GM21447 (cell line): ENCODE results near the gene TPP1.

Experiments
- ATAC-seq: cut with Tn5 transposase; IDR thresholded peaks from one replicate; pipeline ENCODE4 v1.9.1; 2021; ENCODE audit not compliant: unreplicated experiment

Gene TPP1

DNA sequence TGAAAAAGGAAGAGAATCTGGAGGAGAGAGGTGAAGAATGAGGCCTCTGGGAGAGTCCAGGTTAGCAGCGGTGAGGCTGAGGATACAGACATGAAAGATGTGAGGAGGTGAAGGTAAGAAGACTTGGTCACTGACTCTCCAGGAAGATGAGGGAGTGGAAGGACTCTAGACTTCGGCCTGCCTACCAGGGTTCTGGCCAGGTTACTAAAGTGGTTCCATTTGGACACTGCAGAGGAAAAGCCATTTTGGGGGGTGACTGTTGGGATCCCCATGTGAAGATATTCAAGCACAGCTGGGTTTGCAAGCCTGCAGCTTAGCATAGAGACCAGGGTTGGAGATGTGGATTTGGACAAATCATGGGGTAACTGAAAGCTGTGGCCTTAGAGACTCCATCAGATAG, 28.6 kb upstream of the TPP1 start:
- ATAC-seq, result no peak

- peak; percentile 93 for ATAC-seq
These were observed 27.9 kb upstream of the TPP1 start for GRCh38 chr11:6646918-6647679.

DNA sequence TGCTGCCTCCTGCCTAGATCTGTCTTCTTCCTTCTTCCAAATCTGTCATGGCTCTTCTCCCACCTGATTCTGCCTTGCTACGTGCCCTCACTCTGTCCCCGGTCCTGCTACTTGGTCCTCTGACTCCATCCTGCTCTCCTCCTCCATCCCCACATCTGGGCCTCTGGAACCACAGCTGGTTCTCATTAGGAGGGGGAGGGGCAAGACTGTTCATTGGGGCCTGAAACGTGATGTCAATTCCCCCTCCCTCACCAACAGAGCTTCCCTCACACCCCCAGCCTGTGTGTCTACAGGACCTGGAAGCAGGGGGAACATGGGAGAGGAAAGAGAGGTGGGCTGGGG, 27.3 kb upstream of the TPP1 start:
- peak; percentile 12 for ATAC-seq

DNA sequence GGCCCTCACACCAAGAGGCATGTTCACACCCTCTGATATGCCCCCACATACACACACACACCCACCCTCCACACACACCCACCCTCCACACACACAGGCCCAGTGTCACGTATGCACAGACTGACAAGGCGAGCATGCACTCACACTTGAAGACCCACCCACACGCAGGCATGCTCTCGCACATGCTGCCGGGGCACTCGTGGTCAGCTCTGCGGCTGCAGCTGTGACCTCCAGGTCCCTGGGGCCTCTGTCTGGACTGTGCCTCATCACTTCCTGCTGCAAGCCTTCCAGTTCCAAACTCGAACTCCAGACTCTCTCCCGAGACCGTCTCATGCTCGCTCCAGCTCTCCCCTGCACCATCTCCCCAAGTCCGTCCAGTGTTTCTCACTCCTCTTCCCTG, 26.8 kb upstream of the TPP1 start:
- no peak for ATAC-seq

GRCh38 chr11:6642957-6643356, 23.7 kb upstream of the TPP1 start:
- no peak for ATAC-seq

DNA sequence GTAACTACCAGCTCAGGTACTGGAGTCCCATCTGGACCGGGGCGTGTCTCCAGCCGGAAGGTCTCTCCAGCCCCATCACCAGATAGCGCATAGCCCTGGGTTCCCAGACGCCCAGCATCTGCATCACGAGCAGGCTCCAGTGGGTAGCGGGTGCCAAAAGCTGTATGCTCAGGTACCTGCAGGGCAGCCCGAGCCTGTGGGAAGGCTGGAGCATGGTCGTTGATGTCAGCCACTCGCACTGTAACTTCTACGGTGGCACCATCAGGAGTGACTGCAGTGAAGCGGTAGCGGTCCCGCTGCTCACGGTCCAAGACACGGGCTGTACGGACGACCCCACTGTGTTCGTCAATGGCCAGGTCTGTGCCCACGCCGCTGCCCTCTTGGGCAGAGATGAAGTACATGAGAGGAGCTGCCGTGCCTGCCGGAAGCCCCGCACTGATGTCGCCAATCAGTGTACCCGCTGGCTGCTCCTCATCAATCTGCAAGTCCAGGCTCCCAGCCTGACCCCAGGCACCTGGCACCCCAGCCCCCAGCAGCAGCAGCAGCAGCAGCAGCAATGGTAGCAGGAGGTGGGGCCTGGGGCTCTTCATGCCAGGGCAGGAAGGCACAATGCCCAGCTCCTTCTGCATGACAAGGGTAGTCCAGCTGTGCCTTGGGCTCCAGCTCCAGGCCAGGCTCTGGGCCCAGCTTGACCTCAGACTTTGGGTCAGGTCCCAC, 21.9 kb upstream of the TPP1 start:
- no peak for ATAC-seq

DNA sequence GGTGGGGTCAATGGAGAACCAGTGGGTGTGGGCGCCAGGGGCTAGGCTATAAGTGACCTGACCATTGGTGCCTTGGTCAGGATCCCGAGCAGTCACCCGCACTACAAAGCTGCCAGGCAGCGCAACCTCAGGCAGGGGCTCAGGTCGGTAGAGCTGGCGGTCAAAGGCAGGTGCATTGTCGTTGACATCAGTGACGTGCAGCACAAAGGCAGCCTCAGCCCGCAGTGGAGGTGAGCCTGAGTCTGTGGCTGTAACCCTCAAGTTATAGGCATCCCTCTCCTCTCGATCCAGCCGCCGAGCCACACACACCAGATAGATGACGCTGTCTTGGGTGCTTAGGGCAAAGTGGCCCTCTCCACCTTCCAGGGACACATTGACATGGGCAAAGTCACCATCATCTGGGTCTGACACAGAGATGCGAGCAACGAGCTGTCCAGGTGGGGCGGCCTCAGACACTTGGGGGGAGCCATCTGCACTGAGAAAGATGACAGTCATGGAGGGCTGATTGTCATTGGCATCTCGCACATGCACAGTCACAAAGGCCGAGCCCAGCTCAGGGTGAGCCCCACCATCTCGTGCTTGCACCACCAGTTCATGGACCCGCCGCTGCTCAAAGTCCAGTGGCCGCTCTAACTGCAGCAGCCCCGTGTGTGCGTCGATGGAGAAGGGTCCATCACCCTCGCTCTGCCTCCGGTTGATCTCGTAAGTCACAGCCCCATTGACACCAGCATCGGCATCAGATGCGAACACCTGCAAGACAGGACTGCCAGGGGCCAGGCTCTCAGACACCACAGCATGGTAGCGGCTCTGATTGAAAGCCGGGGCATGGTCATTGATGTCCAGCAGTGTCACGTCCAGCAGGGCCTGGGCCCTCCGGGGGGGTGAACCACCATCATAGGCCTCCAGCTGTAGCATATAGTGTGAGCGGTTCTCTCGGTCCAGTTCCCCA, 21.1 kb upstream of the TPP1 start:
- no peak for ATAC-seq

- no peak for ATAC-seq
These were observed 19.2 kb upstream of the TPP1 start for GRCh38 chr11:6638429-6638828.

DNA sequence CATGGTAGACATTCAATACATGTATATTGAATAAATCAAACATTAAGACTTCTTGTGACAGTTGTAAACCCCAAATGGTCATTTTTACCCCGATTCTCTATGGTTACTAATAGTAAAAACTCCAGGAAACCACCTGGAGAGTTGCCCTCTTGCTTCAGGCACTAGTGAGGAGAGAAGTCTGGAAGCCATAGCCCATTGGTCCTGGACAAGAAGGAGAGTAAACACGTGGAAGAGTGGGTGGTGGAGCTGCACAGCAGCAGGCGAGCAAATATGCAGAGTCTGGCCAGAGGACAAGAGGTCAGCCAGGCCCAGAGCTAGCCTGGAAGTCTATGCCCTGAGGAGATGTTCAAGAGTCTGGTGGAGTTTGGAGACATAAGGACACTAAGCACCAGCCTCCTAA, 18.6 kb upstream of the TPP1 start:
- ATAC-seq, result no peak

DNA sequence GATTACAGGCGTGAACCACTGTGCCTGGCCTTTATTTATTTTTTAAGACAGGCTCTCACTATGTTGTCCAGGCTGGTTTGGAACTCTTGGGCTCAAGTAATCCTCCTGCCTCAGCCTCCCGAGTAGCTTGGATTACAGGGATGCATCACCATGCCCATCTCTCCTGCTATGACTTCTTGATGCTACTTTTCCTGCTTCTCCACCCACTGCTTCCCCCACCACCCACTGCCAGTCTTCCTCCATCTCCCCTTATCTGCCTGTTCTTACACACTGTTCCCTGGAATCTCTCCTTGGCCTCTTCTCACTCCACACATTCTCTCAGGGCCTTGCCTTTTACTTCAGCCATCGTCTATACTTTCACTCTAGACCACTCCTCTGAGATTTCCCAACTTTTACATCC, 17.3 kb upstream of the TPP1 start:
- no peak for ATAC-seq

DNA sequence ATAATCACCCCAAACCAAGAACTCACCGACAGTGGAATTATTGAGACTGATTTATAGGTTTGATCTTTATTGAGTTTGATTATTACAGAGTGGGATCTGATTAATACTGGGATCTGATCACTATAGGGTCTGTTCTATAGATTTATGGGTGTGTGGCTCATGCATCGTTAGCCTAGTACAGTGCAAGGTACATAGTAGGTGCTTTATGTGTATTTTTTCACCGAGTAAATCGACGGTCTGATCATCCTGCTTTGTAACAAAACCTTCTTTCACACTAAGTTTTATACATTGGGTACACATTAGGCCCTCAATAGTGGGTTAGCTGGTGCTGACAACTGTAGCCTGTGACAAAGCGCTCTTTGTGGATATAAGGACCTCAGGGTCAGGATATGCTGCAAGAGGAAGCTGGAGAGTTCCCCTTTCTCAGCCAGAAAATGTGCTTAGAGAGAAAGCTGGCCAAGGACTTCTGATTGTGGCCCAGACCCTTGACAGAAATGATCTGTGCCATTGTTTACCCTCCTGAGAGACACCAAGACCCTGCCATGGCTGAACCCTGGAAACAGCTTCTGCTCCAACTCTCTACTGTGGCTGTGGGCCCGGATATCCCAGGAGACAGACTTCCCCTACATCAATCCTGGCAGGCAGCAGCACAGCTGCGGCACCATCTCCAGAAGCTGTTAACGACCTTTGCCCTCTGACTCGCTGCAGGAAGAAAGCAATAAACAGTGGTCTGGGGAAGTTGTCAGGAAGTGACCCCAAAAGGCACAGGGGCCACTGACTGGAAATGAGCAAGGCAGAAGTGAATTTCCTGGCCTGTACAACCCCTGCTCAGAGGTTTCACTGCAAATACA, 16.1 kb upstream of the TPP1 start:
- ATAC-seq, result no peak

DNA sequence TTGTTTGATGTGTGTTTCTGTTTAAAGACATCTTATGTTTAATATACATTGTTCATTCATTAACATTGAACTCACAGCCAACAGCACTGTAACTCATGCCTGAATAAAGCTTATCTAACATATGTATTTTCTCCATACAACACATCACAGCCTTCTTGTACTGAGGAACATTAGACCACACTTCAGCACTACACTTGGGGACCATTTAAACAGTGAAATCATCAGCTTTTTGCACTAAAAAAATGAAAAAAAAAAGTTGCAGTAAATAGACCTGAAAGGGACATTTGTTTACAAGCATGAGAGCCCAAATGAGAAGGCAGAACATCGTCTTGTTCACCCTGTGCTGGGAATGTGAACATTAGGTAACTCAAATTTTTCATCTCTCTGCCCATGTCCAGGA, 15.3 kb upstream of the TPP1 start:
- ATAC-seq, result no peak

GRCh38 chr11:6633422-6634408, 14.5 kb upstream of the TPP1 start:
- no peak for ATAC-seq

- no peak for ATAC-seq
These were observed 13.2 kb upstream of the TPP1 start for GRCh38 chr11:6632116-6633073.

- no peak for ATAC-seq
These were observed 12.2 kb upstream of the TPP1 start for GRCh38 chr11:6631361-6631890.

GRCh38 chr11:6630632-6631291, 11.5 kb upstream of the TPP1 start:
- ATAC-seq, result no peak

DNA sequence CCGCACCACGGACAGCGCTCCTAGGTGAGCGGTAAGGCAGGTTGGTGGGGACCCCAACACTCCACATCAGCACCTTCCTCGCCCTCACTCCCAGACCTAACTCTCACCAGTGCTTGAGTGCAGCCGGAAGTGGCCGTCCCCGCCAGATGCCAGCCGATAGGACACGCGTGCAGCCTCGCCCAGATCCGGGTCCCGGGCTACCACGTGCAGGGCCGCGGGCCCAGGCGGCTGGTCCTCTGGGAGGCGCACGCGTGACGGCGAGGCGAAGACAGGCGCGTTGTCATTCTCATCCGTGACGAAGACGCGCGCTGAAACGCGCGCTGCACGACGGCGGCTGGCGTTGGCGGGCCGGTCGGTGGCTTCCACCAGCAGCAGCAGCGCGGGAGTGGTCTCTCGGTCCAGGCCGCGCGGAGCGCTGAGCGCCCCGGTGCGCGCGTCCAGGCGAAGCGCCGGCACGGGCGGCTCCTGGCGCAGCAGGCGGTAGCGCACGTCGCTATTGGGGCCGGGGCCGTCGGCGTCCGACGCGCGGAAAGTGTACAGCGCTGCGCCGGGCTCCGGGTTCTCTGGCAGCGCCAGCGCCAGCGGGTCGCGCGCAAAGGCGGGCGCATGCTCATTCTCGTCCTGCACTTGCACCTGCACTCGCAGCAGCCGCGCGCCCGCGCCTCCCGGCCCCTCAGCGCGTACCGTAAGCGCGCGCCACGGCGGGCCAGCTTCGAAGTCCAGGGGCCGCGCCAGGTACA, 10.8 kb upstream of the TPP1 start:
- no peak for ATAC-seq
